ENCODE measurements around the gene APOA4. TPM values are rescaled to one million over a fixed set of nuclear protein-coding genes. Genes with fewer than 3 reads are reported as not detected.

Gene APOA4
- total RNA-seq, 1 experiment from 2014 or later: not detected

GRCh38 chr11:116814502-116814901, 8.6 kb downstream of the APOA4 start:
- ChIA-PET POLR2A (no interaction called here), CTCF (no interaction called here)
- BruUV-seq (replicated peaks): no TSS peak
- Histone ChIP-seq H3K36me3 (ENCODE audit: control insufficient read depth, insufficient read depth, low read length) (no peaks in the 10 kb centered on the region), H3K27me3 (ENCODE audit: control insufficient read depth, insufficient read depth, low read length) (no peaks in the 10 kb centered on the region), H3K4me1 (ENCODE audit: control insufficient read depth, insufficient read depth, low read length) (no peaks in the 10 kb centered on the region), H3K9me3 (ENCODE audit: control insufficient read depth, insufficient read depth, low read depth, low read length) (no peaks in the 10 kb centered on the region), H3K4me3 (ENCODE audit: low read depth in 2 of 2, low read length in 2 of 2) (no peak overlapping the region), H3K27ac (ENCODE audit: low read length) (no peak overlapping the region)
- intact Hi-C loops (cut with micrococcal nuclease; ENCODE audit: unreplicated experiment): no loop called here
- in situ Hi-C loops (cut with HindIII; ENCODE audit: low pct_unique_long_range_greater_than_20kb, low sequenced_read_pairs): no loop called here
- DNase-seq (ENCODE audit: low read depth, low spot score): no peak
- TF ChIP-seq CTCF (IDR thresholded peaks at IDR 0.05): no peak
- TF ChIP-seq SIN3A (IDR thresholded peaks at IDR 0.05; ENCODE audit: borderline replicate concordance, insufficient read depth, low read depth, low read length): no peak
- no peak for TF ChIP-seq TCF7L2 (IDR thresholded peaks at IDR 0.05; ENCODE audit: low read depth, low read length)
- TF ChIP-seq POLR2AphosphoS5 (IDR thresholded peaks at IDR 0.05; ENCODE audit: low read depth, low read length): no peak
- TF ChIP-seq REST (IDR thresholded peaks at IDR 0.05; ENCODE audit: insufficient read depth in 1 of 2, low read depth in 2 of 2, low read length in 1 of 2): no peak
- no peak for ATAC-seq

GRCh38 chr11:116813781-116814471, 9.2 kb downstream of the APOA4 start:
- H3K4me1 ChIP-seq (ENCODE audit: control insufficient read depth, insufficient read depth, low read length): no peaks in the 10 kb centered on the region
- H3K36me3 ChIP-seq (ENCODE audit: control insufficient read depth, insufficient read depth, low read length): no peaks in the 10 kb centered on the region
- BruUV-seq (replicated peaks): no TSS peak
- H3K27me3 ChIP-seq (ENCODE audit: control insufficient read depth, insufficient read depth, low read length): no peaks in the 10 kb centered on the region
- no peak for TF ChIP-seq SIN3A (IDR thresholded peaks at IDR 0.05; ENCODE audit: borderline replicate concordance, insufficient read depth, low read depth, low read length)
- TF ChIP-seq REST (IDR thresholded peaks at IDR 0.05; ENCODE audit: insufficient read depth in 1 of 2, low read depth in 2 of 2, low read length in 1 of 2): no peak
- no peak for TF ChIP-seq TCF7L2 (IDR thresholded peaks at IDR 0.05; ENCODE audit: low read depth, low read length)
- no peak for TF ChIP-seq POLR2AphosphoS5 (IDR thresholded peaks at IDR 0.05; ENCODE audit: low read depth, low read length)
- no peak for TF ChIP-seq CTCF (IDR thresholded peaks at IDR 0.05)
- CTCF ChIA-PET: no interaction called here
- intact Hi-C loops (cut with micrococcal nuclease; ENCODE audit: unreplicated experiment): no loop called here
- in situ Hi-C loops (cut with HindIII; ENCODE audit: low pct_unique_long_range_greater_than_20kb, low sequenced_read_pairs): no loop called here
- ATAC-seq (no peak), DNase-seq (ENCODE audit: low read depth, low spot score) (no peak)
- no peak overlapping the region for H3K4me3 ChIP-seq (ENCODE audit: low read depth in 2 of 2, low read length in 2 of 2)
- H3K27ac ChIP-seq (ENCODE audit: low read length): no peak overlapping the region
- H3K9me3 ChIP-seq (ENCODE audit: control insufficient read depth, insufficient read depth, low read depth, low read length): no peaks in the 10 kb centered on the region
- POLR2A ChIA-PET: no interaction called here

All from Panc1 (cell line).